ENCODE measurements around the gene PHLDB1.
A peak's percentile ranks its signal among the peaks of the same experiment; 100 is the strongest.

The PHLDB1 gene

GRCh38 chr11:118689852-118690552 is 82.6 kb downstream of the PHLDB1 start:
- DNase-seq = peak; percentile 91

GRCh38 chr11:118690553-118691304 is 83.3 kb downstream of the PHLDB1 start:
- DNase-seq = no peak

GRCh38 chr11:118691926-118692830 is 84.8 kb downstream of the PHLDB1 start:
- DNase-seq = peak; percentile 76

- DNase-seq = no peak
Measured at GRCh38 chr11:118694185-118694584, 86.8 kb downstream of the PHLDB1 start.

GRCh38 chr11:118694771-118695170 is 87.4 kb downstream of the PHLDB1 start:
- DNase-seq = no peak

GRCh38 chr11:118696673-118697226 is 89.3 kb downstream of the PHLDB1 start:
- no peak for DNase-seq

GRCh38 chr11:118697346-118697745 is 89.9 kb downstream of the PHLDB1 start:
- no peak for DNase-seq

GRCh38 chr11:118699506-118700220 is 92.2 kb downstream of the PHLDB1 start:
- DNase-seq = no peak

- no peak for DNase-seq
Measured at GRCh38 chr11:118703563-118704106, 96.2 kb downstream of the PHLDB1 start.

GRCh38 chr11:118705111-118705741 is 97.8 kb downstream of the PHLDB1 start:
- DNase-seq = no peak

- no peak for DNase-seq
Measured at GRCh38 chr11:118705791-118706545, 98.6 kb downstream of the PHLDB1 start.

- DNase-seq = no peak
Measured at GRCh38 chr11:118706546-118706825, 99.1 kb downstream of the PHLDB1 start.

All from EL (cell line).